SK-N-SH (cell line): ENCODE results near the gene ADAMTS1. TPM values are rescaled to one million over a fixed set of nuclear protein-coding genes. Genes with fewer than 3 reads are reported as not detected.

Source experiments
- CTCF ChIA-PET: fragments of 300-600, 350-600 bp; formaldehyde crosslinking; extraction: SDS; loops from one replicate; lab custom pipeline; 2021; lab: Yijun Ruan, JAX
- POLR2A ChIA-PET: fragments of 350-600 bp; sonication (Branson Sonifier 250); formaldehyde crosslinking; extraction: SDS; loops from one replicate; lab custom pipeline; 2020; ENCODE audit warnings: antibody characterized with exemption, inconsistent platforms; lab: Yijun Ruan, JAX
- DNase-seq: peaks from one replicate; pipeline ENCODE4 v3.0.0; 2012
- H2AFZ ChIP-seq: fragments of 200-600 bp; sonication (generic); 2 replicates; pipeline ENCODE4 v1.8.1; 2016; ENCODE audit warnings: antibody characterized with exemption, mild to moderate bottlenecking, low read depth
- H3F3A ChIP-seq: fragments of 200-600 bp; sonication (generic); replicated peaks from 2 replicates; pipeline ENCODE3; 2016; ENCODE audit warnings: antibody characterized with exemption, mild to moderate bottlenecking; ENCODE audit not compliant: insufficient read depth
- H3K27ac ChIP-seq, 2 experiments: fragments of 200-500 bp in 1 of 2; fragments of 200-600 bp in 1 of 2; sonication (Bioruptor generic) in 1 of 2; sonication (generic), shearing (Covaris generic) in 1 of 2; 2 replicates each; pipeline versions ENCODE4 v1.5.1 to v1.6.1; 2014 to 2016; ENCODE audit warnings: low read depth in 2 of 2, inconsistent platforms in 1 of 2, low read length in 1 of 2, mild to moderate bottlenecking in 1 of 2, mixed read lengths in 1 of 2
- H3K27me3 ChIP-seq: fragments of 200-600 bp; sonication (generic), shearing (Covaris generic); 2 replicates; pipeline ENCODE4 v1.6.1; 2016; ENCODE audit warnings: mixed run types; ENCODE audit not compliant: insufficient read depth
- H3K36me3 ChIP-seq, 2 experiments: fragments of 200-500 bp in 1 of 2; fragments of 200-600 bp in 1 of 2; sonication (Bioruptor generic) in 1 of 2; sonication (generic) in 1 of 2; replicated peaks in 1 of 2; 2 replicates each; pipeline versions ENCODE3 to v1.5.1; 2014 to 2016; ENCODE audit warnings: low read length in 1 of 2, mild to moderate bottlenecking in 1 of 2; ENCODE audit not compliant: insufficient read depth in 2 of 2, control insufficient read depth in 1 of 2
- H3K4me1 ChIP-seq, 2 experiments: fragments of 200-500 bp in 1 of 2; fragments of 200-600 bp in 1 of 2; sonication (Bioruptor generic) in 1 of 2; sonication (generic), shearing (Covaris generic) in 1 of 2; 2 replicates each; pipeline versions ENCODE4 v1.5.1 to v1.6.1; 2014 to 2016; ENCODE audit warnings: low read depth in 1 of 2, low read length in 1 of 2, mixed run types in 1 of 2; ENCODE audit not compliant: insufficient read depth in 2 of 2, control insufficient read depth in 1 of 2
- H3K4me2 ChIP-seq: fragments of 200-600 bp; sonication (generic), shearing (Covaris generic); 2 replicates; pipeline ENCODE4 v1.6.1; 2017; ENCODE audit warnings: mixed run types
- H3K4me3 ChIP-seq, 2 experiments: fragments of 200-500 bp in 1 of 2; fragments of 200-600 bp in 1 of 2; sonication (Bioruptor generic) in 1 of 2; sonication (generic), shearing (Covaris generic) in 1 of 2; 2 replicates each; pipeline versions ENCODE4 v1.5.1 to v1.8.1; 2014 to 2016; ENCODE audit warnings: low read depth in 2 of 2, inconsistent platforms in 1 of 2, low read length in 1 of 2, mild to moderate bottlenecking in 1 of 2, mixed read lengths in 1 of 2, moderate library complexity in 1 of 2
- H3K79me2 ChIP-seq: fragments of 200-600 bp; sonication (generic); 2 replicates; pipeline ENCODE4 v1.8.1; 2017; ENCODE audit warnings: mild to moderate bottlenecking; ENCODE audit not compliant: insufficient read depth
- H3K9ac ChIP-seq: fragments of 200-600 bp; sonication (generic); 2 replicates; pipeline ENCODE4 v1.6.1; 2017; ENCODE audit warnings: mixed run types
- H3K9me2 ChIP-seq: fragments of 200-600 bp; sonication (generic); 2 replicates; pipeline ENCODE4 v1.6.1; 2017; ENCODE audit warnings: mixed run types
- H3K9me3 ChIP-seq: fragments of 200-600 bp; sonication (generic); 2 replicates; pipeline ENCODE4 v1.6.1; 2017; ENCODE audit warnings: mixed run types, mild to moderate bottlenecking, moderate library complexity
- H4K20me1 ChIP-seq: fragments of 200-600 bp; sonication (generic); 2 replicates; pipeline ENCODE4 v1.6.1; 2017; ENCODE audit warnings: mild to moderate bottlenecking, mixed run types; ENCODE audit not compliant: insufficient read depth
- ELF1 ChIP-seq: IDR thresholded peaks from 2 replicates; pipeline ENCODE4 v1.4.0; 2012
- FOXM1 ChIP-seq: IDR thresholded peaks from 2 replicates; pipeline ENCODE4 v1.4.0; 2012; ENCODE audit warnings: low read depth, mild to moderate bottlenecking
- JUND ChIP-seq: IDR thresholded peaks from 2 replicates; pipeline ENCODE4 v1.4.0; 2012
- MAX ChIP-seq: IDR thresholded peaks from 2 replicates; pipeline ENCODE4 v1.4.0; 2012; ENCODE audit warnings: low read depth
- PBX3 ChIP-seq: IDR thresholded peaks from 2 replicates; pipeline ENCODE4; 2012
- POLR2AphosphoS5 ChIP-seq: IDR thresholded peaks from 2 replicates; pipeline ENCODE4 v1.6.1; 2012; ENCODE audit warnings: low read depth, low read length
- REST ChIP-seq: IDR thresholded peaks from 2 replicates; pipeline ENCODE4 v1.6.1; 2012; ENCODE audit warnings: mild to moderate bottlenecking, low read depth, low read length, moderate library complexity
- RFX5 ChIP-seq: IDR thresholded peaks from 2 replicates; pipeline ENCODE4 v1.6.1; 2012; ENCODE audit warnings: mild to moderate bottlenecking, improper control_type of control experiment, low read length
- RXRA ChIP-seq: IDR thresholded peaks from 2 replicates; pipeline ENCODE4 v1.4.0; 2012; ENCODE audit warnings: low read depth, mild to moderate bottlenecking, borderline replicate concordance
- SIN3A ChIP-seq: IDR thresholded peaks from 2 replicates; pipeline ENCODE4 v1.6.1; 2012; ENCODE audit warnings: low read depth, mild to moderate bottlenecking, low read length, moderate library complexity, borderline replicate concordance
- SMC3 ChIP-seq: IDR thresholded peaks from 2 replicates; pipeline ENCODE4 v1.6.1; 2012; ENCODE audit warnings: low read depth, low read length, improper control_type of control experiment
- TAF1 ChIP-seq: IDR thresholded peaks from 2 replicates; pipeline ENCODE4 v1.6.1; 2012; ENCODE audit warnings: low read depth, mild to moderate bottlenecking, low read length, moderate library complexity, borderline replicate concordance
- TCF12 ChIP-seq: IDR thresholded peaks from 2 replicates; pipeline ENCODE4 v1.4.0; 2012
- TEAD4 ChIP-seq: IDR thresholded peaks from 2 replicates; pipeline ENCODE4 v1.4.0; 2012; ENCODE audit warnings: mild to moderate bottlenecking, borderline replicate concordance; ENCODE audit not compliant: insufficient read depth
- ZBTB33 ChIP-seq: IDR thresholded peaks from 2 replicates; pipeline ENCODE4 v1.4.0; 2012; ENCODE audit warnings: low read depth, borderline replicate concordance
- WGBS: methylation state at CpG from one replicate; pipeline ENCODE4 v1.1.6; 2017; ENCODE audit warnings: low lambda C conversion rate; 5-methylcytosine and 5-hydroxymethylcytosine counted together
- polyA plus RNA-seq, 3 experiments: library from polyadenylated mRNA; depleted of rRNA; stranded (reverse); fragments of >200 nt; gene quantifications; 2 replicates each; pipeline ENCODE4 v1.2.3, GENCODE V29; 2012

Gene ADAMTS1
- polyA plus RNA-seq, 1 of the 3 experiments (the other 2 are of a cell fraction): 137 TPM

GRCh38 chr21:26836528-26836927 is 8.7 kb downstream of the ADAMTS1 start:
- peaks cover 63% of the 10 kb centered on the region for H3F3A ChIP-seq
- H3K36me3 ChIP-seq: peaks cover 51 to 56% of the 10 kb centered on the region in 2 experiments
- H3K4me3 ChIP-seq: no peak overlapping the region
- H3K79me2 ChIP-seq: peaks cover 12% of the 10 kb centered on the region
- H2AFZ ChIP-seq: no peak overlapping the region
- POLR2A ChIA-PET: no interaction called here
- H3K27ac ChIP-seq: peak overlapping the region in 1 of 2 experiments; percentile 52; a peak in 1 of 4 replicates
- TF ChIP-seq TCF12 (no peak), REST (no peak), SIN3A (no peak), TAF1 (no peak), FOXM1 (no peak), PBX3 (no peak), JUND (no peak), ELF1 (no peak), ZBTB33 (no peak), SMC3 (no peak), POLR2AphosphoS5 (no peak), MAX (no peak), RFX5 (no peak), RXRA (no peak), TEAD4 (no peak)
- no peaks in the 10 kb centered on the region for H3K27me3 ChIP-seq
- peaks cover 60% of the 10 kb centered on the region for H4K20me1 ChIP-seq
- H3K9me2 ChIP-seq: no peaks in the 10 kb centered on the region
- 94% methylated on average over 3 of the region's 3 CpGs for WGBS
- no peak overlapping the region for H3K9ac ChIP-seq
- no peaks in the 10 kb centered on the region for H3K9me3 ChIP-seq
- H3K4me2 ChIP-seq: 0 out of 2 replicates have a peak overlapping the region, but pooled peaks have one; percentile 0
- no peak for DNase-seq
- peaks cover 19 to 23% of the 10 kb centered on the region in 2 experiments for H3K4me1 ChIP-seq
- CTCF ChIA-PET: interaction anchor here (0.7 to 1.9 kb wide), 3 partner anchors 8 to 1909 kb away, joined by 3 to 7 read pairs (median 4); partner anchors contain the start of gene ADAMTS1
